Measurements from ENCODE around the gene GABPB1.

GRCh38 chr15:50275091-50275490, 79.9 kb downstream of the GABPB1 start:
- TF ChIP-seq CTCF (IDR thresholded peaks at IDR 0.05) (no peak), EZH2 (IDR thresholded peaks at IDR 0.05) (no peak)
